NCI-H345 treated with DMSO at 0.1 percent for 48 hours (cell line): ENCODE results near the gene PRPH.
"Not testable (repeated sequence)": the region's sequence is repeated elsewhere in the genome, so short reads cannot be mapped to it uniquely, and the experiment has no call there.

Source experiments
- DNase-seq: peaks from one replicate; lab custom pipeline; 2025; ENCODE audit not compliant: unreplicated experiment; lab: John Stamatoyannopoulos, UW

The PRPH gene

GRCh38 chr12:49295082-49295936, at the start of gene PRPH:
Gene PRPH, plus strand, starts transcription at chr12:49295147. Its CDS starts 54 bp downstream, at chr12:49295201.
- DNase-seq, result no peak

GRCh38 chr12:49251357-49251756, 43.6 kb upstream of the PRPH start:
- no peak for DNase-seq

GRCh38 chr12:49253033-49253623, 41.8 kb upstream of the PRPH start:
- DNase-seq, result no peak

DNA sequence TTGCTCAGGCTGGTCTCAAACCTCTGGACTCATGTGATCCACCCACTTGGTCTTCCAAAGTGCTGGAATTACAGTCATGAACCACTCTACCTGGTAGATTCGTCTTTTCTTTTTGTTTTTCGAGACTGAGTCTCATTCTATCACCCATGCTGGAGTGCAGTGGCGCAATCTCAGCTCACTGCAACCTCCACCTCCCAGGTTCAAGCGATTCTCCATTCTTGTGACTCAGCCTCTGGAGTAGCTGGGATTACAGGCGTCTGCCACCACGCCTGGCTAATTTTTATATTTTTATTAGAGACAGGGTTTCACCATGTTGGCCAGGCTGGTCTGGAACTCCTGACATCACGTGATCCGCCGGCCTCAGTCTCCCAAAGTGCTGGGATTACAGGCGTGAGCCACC, 39.5 kb upstream of the PRPH start:
- DNase-seq, result not testable (repeated sequence)

- no peak for DNase-seq
Observed at GRCh38 chr12:49255857-49256637, 38.9 kb upstream of the PRPH start.

GRCh38 chr12:49257508-49258184, 37.3 kb upstream of the PRPH start:
- not testable (repeated sequence) for DNase-seq

DNA sequence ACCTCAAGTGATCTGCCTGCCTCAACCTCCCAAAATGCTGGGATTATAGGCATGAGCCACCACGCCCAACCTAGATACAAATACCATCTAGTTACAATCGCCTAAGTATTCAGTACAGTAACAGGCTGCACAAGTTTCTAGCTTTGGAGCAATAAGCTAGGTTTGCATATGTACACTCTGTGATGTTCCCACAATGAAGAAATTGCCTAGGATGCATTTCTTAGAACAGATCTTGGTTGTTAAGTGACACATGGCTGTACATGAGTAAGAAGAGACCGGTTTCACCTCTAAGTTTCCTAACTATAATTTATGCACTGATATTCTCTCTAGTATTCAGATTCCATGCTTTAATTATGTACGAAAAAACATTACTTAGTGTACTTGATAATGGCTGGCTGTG, 35.5 kb upstream of the PRPH start:
- no peak for DNase-seq

- no peak for DNase-seq
Observed at GRCh38 chr12:49260166-49260565, 34.8 kb upstream of the PRPH start.

DNA sequence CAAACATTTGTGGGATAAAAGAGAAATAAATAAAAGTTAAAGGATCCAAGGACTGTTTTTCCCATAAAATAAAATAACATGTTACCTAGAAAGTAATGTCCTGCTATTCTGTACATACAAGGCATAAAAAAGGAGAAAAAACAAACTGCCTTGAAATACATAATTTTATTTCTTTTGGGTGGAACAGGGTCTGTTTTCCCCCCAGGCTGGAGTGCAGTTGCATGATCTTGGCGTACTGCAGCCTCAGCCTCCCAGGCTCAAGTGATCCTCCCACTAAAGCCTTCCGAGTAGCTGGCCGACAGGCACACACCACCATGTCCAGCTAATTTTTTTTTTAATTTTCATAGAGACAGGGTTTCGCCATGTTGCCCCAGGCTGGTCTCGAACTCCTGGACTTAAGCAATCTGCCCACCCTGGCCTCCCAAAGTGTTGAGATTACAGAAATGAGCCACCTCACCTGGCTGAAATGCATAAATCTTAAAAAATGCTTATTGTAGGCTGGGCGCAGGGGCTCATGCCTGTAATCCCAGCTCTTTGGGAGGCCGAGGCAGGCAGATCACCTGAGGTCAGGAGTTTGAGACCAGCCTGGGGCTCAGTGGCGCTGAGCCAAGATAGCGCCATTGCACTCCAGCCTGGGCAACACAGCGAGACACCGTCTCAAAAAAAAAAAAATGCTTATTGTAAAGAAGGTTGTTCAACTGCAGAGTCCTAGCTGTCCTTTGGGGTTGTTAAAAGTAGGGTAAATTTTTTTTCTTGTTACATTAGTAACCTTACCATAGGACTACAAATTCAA, 34.2 kb upstream of the PRPH start:
- DNase-seq, result no peak

DNA sequence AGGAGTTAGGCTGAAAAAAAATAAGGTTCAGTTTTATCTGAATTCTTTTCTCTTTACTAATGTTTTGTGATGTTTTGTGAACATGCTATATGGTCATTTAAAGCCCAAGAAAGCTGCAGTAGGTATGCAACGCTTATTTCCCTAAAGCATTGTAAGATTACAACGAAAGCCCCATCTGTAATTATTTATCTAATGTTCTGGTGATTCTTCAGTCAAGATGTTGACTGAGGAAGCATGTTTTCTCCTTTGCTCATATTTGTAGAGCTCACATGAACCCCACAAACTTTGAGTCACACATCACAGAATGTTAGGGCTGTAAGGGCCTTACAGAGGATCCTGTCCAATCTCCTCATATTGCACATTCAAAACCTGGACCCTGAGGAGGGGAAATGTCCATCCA, 33.2 kb upstream of the PRPH start:
- DNase-seq, result no peak

DNA sequence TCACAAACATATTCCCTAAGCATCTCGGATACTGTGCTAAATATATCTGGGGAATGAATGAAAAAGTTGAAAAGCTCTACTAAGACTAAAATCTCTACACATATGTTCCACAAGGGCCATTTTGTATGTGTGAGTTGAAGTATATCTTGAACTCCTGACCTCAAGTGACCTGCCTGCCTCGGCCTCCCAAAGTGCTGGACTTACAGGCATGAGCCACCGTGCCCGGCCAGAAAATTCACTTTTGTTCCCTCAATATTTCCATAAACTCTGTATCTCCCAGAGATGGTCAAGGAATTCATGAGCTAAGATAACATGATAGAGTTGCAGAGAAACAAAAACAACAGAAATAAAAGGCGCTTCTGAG, 31.6 kb upstream of the PRPH start:
- DNase-seq, result no peak

GRCh38 chr12:49264466-49264872, 30.5 kb upstream of the PRPH start:
- DNase-seq, result no peak

DNA sequence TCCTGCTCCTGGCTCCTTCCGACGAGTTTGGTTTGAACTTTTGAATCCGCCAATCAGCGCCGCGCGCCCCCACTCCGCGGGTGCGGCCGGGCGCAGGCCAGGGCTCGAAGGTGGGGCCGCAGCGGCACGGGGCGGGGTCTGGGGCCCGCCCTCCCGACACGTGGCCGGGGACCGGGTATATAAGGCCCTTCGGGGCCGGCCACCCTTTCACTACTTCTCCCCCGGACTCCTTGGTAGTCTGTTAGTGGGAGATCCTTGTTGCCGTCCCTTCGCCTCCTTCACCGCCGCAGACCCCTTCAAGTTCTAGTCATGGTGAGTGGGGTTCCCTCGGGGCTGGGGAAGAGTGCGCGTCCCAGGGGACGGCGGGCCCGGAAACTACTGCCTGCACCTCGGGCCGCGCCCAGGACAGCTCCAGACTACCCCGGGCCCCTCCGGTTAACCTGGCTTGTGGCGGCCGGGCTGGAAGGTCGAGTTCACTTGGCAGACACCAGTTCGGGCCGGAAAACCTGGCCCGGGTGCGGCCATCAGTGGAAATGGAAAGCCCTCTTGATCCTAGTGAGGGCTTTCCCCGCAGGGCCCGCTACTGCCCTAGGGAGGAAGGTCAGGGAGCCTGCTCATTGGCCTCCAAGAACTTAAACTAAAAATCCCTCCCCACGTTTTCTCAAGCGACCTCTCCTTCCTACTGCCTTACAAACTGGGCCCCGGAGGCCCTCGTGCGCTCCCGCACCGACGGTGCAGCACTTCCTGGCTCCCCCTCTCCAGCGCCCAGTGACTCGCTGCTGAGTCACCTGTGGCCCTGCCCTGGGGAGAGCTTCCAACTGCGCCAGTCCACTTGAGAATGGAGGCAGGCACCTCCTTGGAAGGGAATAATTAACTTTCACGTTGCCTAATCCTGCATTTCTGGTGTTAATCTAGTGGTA, 29.8 kb upstream of the PRPH start, which contains the start of gene TUBA1C:
Gene TUBA1C, plus strand, starts transcription at position 210 of the 920 bp plus-strand sequence. Its CDS starts 100 bp downstream, at position 310.
- peak; percentile 25 for DNase-seq

- not testable (repeated sequence) for DNase-seq
Observed at GRCh38 chr12:49269191-49269590, 25.8 kb upstream of the PRPH start.

DNA sequence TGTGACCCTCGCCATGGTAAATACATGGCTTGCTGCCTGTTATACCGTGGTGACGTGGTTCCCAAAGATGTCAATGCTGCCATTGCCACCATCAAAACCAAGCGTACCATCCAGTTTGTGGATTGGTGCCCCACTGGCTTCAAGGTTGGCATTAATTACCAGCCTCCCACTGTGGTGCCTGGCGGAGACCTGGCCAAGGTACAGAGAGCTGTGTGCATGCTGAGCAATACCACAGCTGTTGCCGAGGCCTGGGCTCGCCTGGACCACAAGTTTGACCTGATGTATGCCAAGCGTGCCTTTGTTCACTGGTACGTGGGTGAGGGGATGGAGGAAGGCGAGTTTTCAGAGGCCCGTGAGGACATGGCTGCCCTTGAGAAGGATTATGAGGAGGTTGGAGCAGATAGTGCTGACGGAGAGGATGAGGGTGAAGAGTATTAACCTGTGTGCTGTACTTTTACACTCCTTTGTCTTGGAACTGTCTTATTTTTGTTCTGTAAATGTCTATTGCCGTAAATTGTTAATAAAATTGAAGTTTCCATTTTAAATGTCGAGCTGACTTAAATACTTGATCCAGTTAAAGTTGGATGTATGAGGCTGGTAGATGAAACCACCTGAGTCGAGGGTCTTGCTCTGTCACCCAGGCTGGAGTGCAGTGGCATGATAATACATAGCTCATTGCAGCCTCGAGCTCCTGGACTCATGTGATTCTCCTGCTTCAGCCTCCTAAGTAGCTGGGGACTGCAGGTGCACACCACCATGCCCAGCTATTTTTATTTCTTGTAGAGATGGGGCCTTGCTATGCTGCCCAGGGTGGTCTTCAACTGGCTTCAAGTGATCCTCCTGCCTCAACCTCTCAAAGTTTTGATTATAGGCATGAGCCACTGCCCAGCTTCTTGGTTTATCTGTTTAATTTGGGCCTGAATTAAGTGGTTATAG, 21.9 kb upstream of the PRPH start:
- DNase-seq, result no peak

- no peak for DNase-seq
Observed at GRCh38 chr12:49273726-49274395, 21.1 kb upstream of the PRPH start.

DNA sequence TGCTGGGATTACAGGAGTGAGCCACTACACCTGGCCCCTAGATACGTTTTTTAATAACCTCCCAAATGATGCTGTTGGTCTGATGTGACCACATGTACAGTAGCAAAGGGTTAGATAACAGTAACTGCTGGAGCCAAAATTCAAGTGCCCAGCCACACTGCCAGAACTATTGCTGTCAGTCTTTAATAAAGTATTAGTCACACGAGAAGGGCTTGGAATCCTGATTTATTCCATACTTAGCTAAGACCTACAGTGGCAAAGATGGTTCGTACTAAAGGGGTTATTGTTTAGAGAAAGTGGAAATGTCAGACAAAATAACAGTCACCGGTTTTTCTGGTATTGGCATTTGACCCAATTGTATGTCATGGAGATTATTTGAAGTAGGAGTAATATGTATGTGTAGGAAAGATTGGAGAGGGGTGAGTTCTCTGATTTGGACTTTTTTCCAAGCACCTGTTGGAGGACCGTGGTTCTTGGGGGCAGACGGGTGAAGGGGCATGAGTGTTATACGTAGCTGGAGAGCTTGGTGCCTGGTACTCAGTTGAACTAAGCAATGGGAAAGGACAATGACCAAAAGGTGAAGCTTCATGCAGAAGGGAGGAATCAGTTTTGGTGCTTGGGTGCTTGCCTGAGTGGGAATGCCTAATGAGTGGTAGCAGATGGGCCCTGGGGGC, 20.4 kb upstream of the PRPH start:
- DNase-seq, result no peak
